GM12891 (cell line): Measurements from ENCODE around the gene TBC1D4.

ENCODE experiments used
- DNase-seq: peaks from one replicate; pipeline ENCODE4 v3.0.0; 2011; ENCODE audit warnings: low spot score; ENCODE audit not compliant: insufficient read length
- FAIRE-seq: peaks from 2 replicates; lab custom pipeline; 2011; peaks lifted over from hg19 to GRCh38; lab: Jason Lieb, UNC
- PAX5 ChIP-seq: IDR thresholded peaks from 2 replicates; pipeline ENCODE4 v1.6.1; 2011; ENCODE audit warnings: low read length, moderate library complexity, mild to moderate bottlenecking; ENCODE audit not compliant: insufficient read depth, severe bottlenecking
- POLR2A ChIP-seq: IDR thresholded peaks from 2 replicates; pipeline ENCODE4 v1.6.1; 2011; ENCODE audit warnings: low read depth, low read length, control low read depth
- POLR2AphosphoS5 ChIP-seq: IDR thresholded peaks from 2 replicates; pipeline ENCODE4 v1.6.1; 2011; ENCODE audit warnings: low read depth, low read length, control low read depth
- POU2F2 ChIP-seq: IDR thresholded peaks from 2 replicates; pipeline ENCODE4 v1.6.1; 2011; ENCODE audit warnings: low read depth, mild to moderate bottlenecking, control low read depth, low read length, moderate library complexity
- SPI1 ChIP-seq: IDR thresholded peaks from 2 replicates; pipeline ENCODE4 v1.6.1; 2011; ENCODE audit warnings: low read depth, low read length, control low read depth
- TAF1 ChIP-seq: IDR thresholded peaks from 2 replicates; pipeline ENCODE4 v1.6.1; 2011; ENCODE audit warnings: low read depth, low read length, control low read depth

Gene TBC1D4

GRCh38 chr13:75376792-75377402, 105.1 kb downstream of the TBC1D4 start:
- no peak for DNase-seq
- TF ChIP-seq POLR2AphosphoS5 (no peak), TAF1 (no peak), SPI1 (no peak), POU2F2 (no peak)
- FAIRE-seq, result no peak

GRCh38 chr13:75375329-75375728, 106.6 kb downstream of the TBC1D4 start:
- FAIRE-seq, result no peak
- DNase-seq, result no peak
- TF ChIP-seq POLR2A (no peak), POLR2AphosphoS5 (no peak)

- FAIRE-seq (no peak), DNase-seq (no peak)
- TF ChIP-seq POLR2A (no peak), POLR2AphosphoS5 (no peak), SPI1 (no peak), PAX5 (no peak), TAF1 (no peak), POU2F2 (no peak)
These were observed 108.0 kb downstream of the TBC1D4 start for GRCh38 chr13:75373988-75374387.

GRCh38 chr13:75372923-75373841, 108.8 kb downstream of the TBC1D4 start:
- DNase-seq, result no peak
- no peak for TF ChIP-seq POU2F2
- no peak for TF ChIP-seq TAF1
- FAIRE-seq, result no peak

- no peak for FAIRE-seq
- no peak for DNase-seq
These were observed 109.5 kb downstream of the TBC1D4 start for GRCh38 chr13:75372517-75372916.

GRCh38 chr13:75371203-75371602, 110.8 kb downstream of the TBC1D4 start:
- FAIRE-seq (no peak), DNase-seq (no peak)
- TF ChIP-seq PAX5, result no peak
- no peak for TF ChIP-seq POLR2AphosphoS5
- no peak for TF ChIP-seq POLR2A
- no peak for TF ChIP-seq TAF1
- no peak for TF ChIP-seq SPI1
- TF ChIP-seq POU2F2, result no peak

More at GRCh38 chr13:75372517-75372916, 109.5 kb downstream of the TBC1D4 start:
- TF ChIP-seq POLR2A (no peak), SPI1 (no peak), POLR2AphosphoS5 (no peak), TAF1 (no peak), PAX5 (no peak), POU2F2 (no peak)

- FAIRE-seq, result no peak
- DNase-seq, result no peak
- TF ChIP-seq POLR2A (no peak), PAX5 (no peak), TAF1 (no peak), POU2F2 (no peak), SPI1 (no peak), POLR2AphosphoS5 (no peak)
These were observed 111.2 kb downstream of the TBC1D4 start for GRCh38 chr13:75370774-75371173.

- TF ChIP-seq POLR2A (no peak), SPI1 (no peak), TAF1 (no peak), POLR2AphosphoS5 (no peak), POU2F2 (no peak), PAX5 (no peak)
- FAIRE-seq (no peak), DNase-seq (no peak)
These were observed 112.0 kb downstream of the TBC1D4 start for GRCh38 chr13:75369981-75370380.

- FAIRE-seq (no peak), DNase-seq (no peak)
- TF ChIP-seq POU2F2, result no peak
- TF ChIP-seq PAX5, result no peak
These were observed 113.8 kb downstream of the TBC1D4 start for GRCh38 chr13:75368167-75368566.
